HepG2 (cell line): ENCODE results near the gene CTNNA3. TPM values are rescaled to one million over a fixed set of nuclear protein-coding genes. Genes with fewer than 3 reads are reported as not detected.

Experiments
- ATAC-seq: fragments of 200-7000 bp; cut with Tn5 transposase; 3 replicates; pipeline ENCODE4 v1.9.1; 2020; ENCODE audit warnings: mild to moderate bottlenecking, moderate library complexity
- BruUV-seq: library from RNA; stranded (reverse); fragments of 400-500 nt; replicated peaks from 2 replicates; lab custom pipeline; 2021; lab: Mats Ljungman, UMichigan
- CTCF ChIA-PET: fragments of 300-600 bp; formaldehyde crosslinking; extraction: SDS; loops from one replicate; lab custom pipeline; 2021; ENCODE audit warnings: low total read pairs, inconsistent platforms, low intra/inter-chr PET ratio; lab: Yijun Ruan, JAX
- POLR2A ChIA-PET: fragments of 350-600 bp; sonication (Branson Sonifier 250); formaldehyde crosslinking; loops from one replicate; lab custom pipeline; 2020; ENCODE audit warnings: antibody characterized with exemption, inconsistent platforms; lab: Yijun Ruan, JAX
- DNase-seq: peaks from one replicate; pipeline ENCODE4 v3.0.0-alpha.2; 2015; ENCODE audit warnings: low spot score
- FAIRE-seq: peaks from 3 replicates; lab custom pipeline; 2011; peaks lifted over from hg19 to GRCh38; lab: Jason Lieb, UNC
- H2AFZ ChIP-seq: one replicate; pipeline ENCODE4 v1.6.1; 2011; ENCODE audit warnings: low read length, inconsistent platforms
- H3K27ac ChIP-seq: fragments of 300-600 bp; 3 replicates; pipeline ENCODE4 v1.8.0; 2011; ENCODE audit warnings: mixed run types, mild to moderate bottlenecking, mixed read lengths, low read length, inconsistent platforms; ENCODE audit not compliant: insufficient read depth; ENCODE audit errors: extremely low read length
- H3K27me3 ChIP-seq, 2 experiments: fragments of 200-600 bp in 1 of 2; 2 replicates in 1 of 2; 3 replicates in 1 of 2; pipeline versions ENCODE4 v1.6.0 to v1.8.0; 2011; ENCODE audit warnings: low read length in 2 of 2, mild to moderate bottlenecking in 2 of 2, moderate library complexity in 2 of 2, inconsistent platforms in 1 of 2; ENCODE audit not compliant: insufficient read depth in 2 of 2, control insufficient read depth in 1 of 2
- H3K36me3 ChIP-seq, 2 experiments: fragments of 200-600 bp in 1 of 2; replicated peaks in 1 of 2; 2 replicates in 1 of 2; 3 replicates in 1 of 2; pipeline versions ENCODE4 v1.5.1 to v1.8.0; 2011; ENCODE audit warnings: low read length in 2 of 2, inconsistent platforms in 1 of 2; ENCODE audit not compliant: insufficient read depth in 2 of 2, control insufficient read depth in 1 of 2
- H3K4me1 ChIP-seq: 2 replicates; pipeline ENCODE4 v1.5.1; 2012; ENCODE audit warnings: low read length, inconsistent platforms; ENCODE audit not compliant: insufficient read depth
- H3K4me2 ChIP-seq: 2 replicates; pipeline ENCODE4 v1.6.0; 2011; ENCODE audit warnings: low read depth, low read length, inconsistent platforms
- H3K4me3 ChIP-seq, 3 experiments: fragments of 200-600 bp in 1 of 3; sonication (generic), shearing (Covaris generic) in 1 of 3; replicated peaks in 1 of 3; 2 replicates each; pipeline ENCODE4 v1.5.1; 2011 to 2016; ENCODE audit warnings: low read length in 3 of 3, inconsistent platforms in 2 of 3, low read depth in 2 of 3, mild to moderate bottlenecking in 2 of 3, control low read depth in 1 of 3, mixed read lengths in 1 of 3; ENCODE audit not compliant: insufficient read depth in 1 of 3
- H3K79me2 ChIP-seq: one replicate; pipeline ENCODE4 v1.6.1; 2011; ENCODE audit warnings: low read length, inconsistent platforms; ENCODE audit not compliant: insufficient read depth
- H3K9ac ChIP-seq: 2 replicates; pipeline ENCODE4 v1.6.0; 2011; ENCODE audit warnings: mild to moderate bottlenecking, low read depth, low read length, inconsistent platforms; ENCODE audit not compliant: insufficient read depth
- H3K9me3 ChIP-seq: 2 replicates; pipeline ENCODE4 v1.5.1; 2012; ENCODE audit warnings: mild to moderate bottlenecking, low read length
- H4K20me1 ChIP-seq: 2 replicates; pipeline ENCODE4 v1.6.0; 2011; ENCODE audit warnings: inconsistent platforms, mild to moderate bottlenecking, low read length, moderate library complexity; ENCODE audit not compliant: insufficient read depth
- FIP1L1 ChIP-seq: fragments of 200-400 bp; formaldehyde crosslinking; IDR thresholded peaks from 2 replicates; pipeline ENCODE4 v1.6.1; 2018; ENCODE audit warnings: low read depth, mild to moderate bottlenecking, low read length, moderate library complexity, borderline replicate concordance; ENCODE audit not compliant: insufficient read depth
- FOXA1 ChIP-seq, 2 experiments: fragments of 450-650 bp in 1 of 2; sonication (generic) in 1 of 2; formaldehyde crosslinking in 1 of 2; IDR thresholded peaks; 2 replicates each; pipeline versions ENCODE4 v1.4.0 to v1.6.1; 2016 to 2020; ENCODE audit warnings: missing genetic modification reagents in 1 of 2
- FOXA3 ChIP-seq: IDR thresholded peaks from 2 replicates; pipeline ENCODE4 v1.6.1; 2016; ENCODE audit warnings: missing genetic modification reagents, missing compliant biosample characterization
- ZNF543 ChIP-seq: sonication (generic); formaldehyde crosslinking; IDR thresholded peaks from 2 replicates; pipeline ENCODE4 v1.4.0; 2020; ENCODE audit warnings: mild to moderate bottlenecking, missing genetic modification reagents
- ZNF639 ChIP-seq: conservative IDR thresholded peaks from 2 replicates; pipeline ENCODE4 v1.6.1; 2018; ENCODE audit warnings: missing genetic modification reagents
- ZNF784 ChIP-seq: sonication (generic); formaldehyde crosslinking; IDR thresholded peaks from 2 replicates; pipeline ENCODE4 v1.5.1; 2020; ENCODE audit warnings: missing genetic modification reagents, mild to moderate bottlenecking, borderline replicate concordance
- WGBS: methylation state at CpG from one replicate; pipeline ENCODE4 v1.1.6; 2017; ENCODE audit warnings: low lambda C conversion rate; 5-methylcytosine and 5-hydroxymethylcytosine counted together
- in situ Hi-C: cut with HindIII; loops from 2 replicates; pipeline ENCODE4 v1.10.0; 2017; ENCODE audit warnings: low pct_unique_long_range_greater_than_20kb; ENCODE audit not compliant: extremely low pct_ligation_motif_present
- intact Hi-C: fragments of 100-400 bp; cut with micrococcal nuclease; formaldehyde crosslinking; loops from one replicate; pipeline ENCODE4 v1.10.0; 2022; ENCODE audit not compliant: unreplicated experiment
- polyA plus RNA-seq, 8 experiments: library from polyadenylated mRNA; depleted of rRNA in 3 of 8; stranded (reverse) in 7 of 8; unstranded in 1 of 8; fragments of >200 nt; fragmentation: Illumina TruSeq in 4 of 8; extraction: Trizol in 4 of 8; gene quantifications; 2 replicates each; pipeline versions ENCODE4 v1.2.1 to v1.2.3, GENCODE V29; 2011 to 2016; ENCODE audit warnings: low read depth in 4 of 8, missing spikeins in 1 of 8, mixed read lengths in 1 of 8; ENCODE audit not compliant: insufficient read depth in 1 of 8
- total RNA-seq, 5 experiments: library from RNA; depleted of rRNA; stranded (reverse); fragments of >200 nt; fragmentation: Illumina TruSeq; extraction: Trizol; gene quantifications; 2 replicates each; pipeline ENCODE4 v1.2.3, GENCODE V29; 2016; ENCODE audit warnings: low read depth in 1 of 5

CTNNA3 gene
- total and polyA plus RNA-seq, 2 of the 13 experiments (the other 11 are each of a cell fraction or from before 2014, with no cell fraction given): not detected

- TF ChIP-seq ZNF543 (CRISPR knock-in tag): no peak
These were observed 262.7 kb downstream of the CTNNA3 start (continued) for GRCh38 chr10:67433276-67433675.

GRCh38 chr10:67402620-67403019, 293.4 kb downstream of the CTNNA3 start:
- no peak overlapping the region for H3K27ac ChIP-seq

More at GRCh38 chr10:67402620-67403019, 293.4 kb downstream of the CTNNA3 start:
- Histone ChIP-seq H2AFZ (no peak overlapping the region), H3K36me3 (no peaks in the 10 kb centered on the region), H3K4me1 (no peaks in the 10 kb centered on the region), H3K9ac (no peak overlapping the region), H3K4me2 (no peak overlapping the region), H4K20me1 (no peaks in the 10 kb centered on the region), H3K4me3 (no peak overlapping the region), H3K79me2 (no peaks in the 10 kb centered on the region), H3K27me3 (no peaks in the 10 kb centered on the region), H3K9me3 (peaks cover 6% of the 10 kb centered on the region; the same call in 1 of the 2 replicates)
- TF ChIP-seq FOXA1 (IDR thresholded peaks at IDR 0.05): no peak
- TF ChIP-seq FOXA1 (CRISPR knock-in tag; IDR thresholded peaks at IDR 0.05): no peak
- TF ChIP-seq FOXA3 (CRISPR knock-in tag): no peak
- no peak for TF ChIP-seq ZNF784 (CRISPR knock-in tag)
- TF ChIP-seq ZNF639 (CRISPR knock-in tag): no peak
- TF ChIP-seq FIP1L1: no peak
- ChIA-PET CTCF (no interaction called here), POLR2A (no interaction called here)
- DNase-seq (no peak), ATAC-seq (no peak), FAIRE-seq (no peak)
- in situ Hi-C loops (no loop called here), intact Hi-C loops (no loop called here)
- BruUV-seq: no TSS peak
- WGBS: no CpG with 5 or more reads among the region's 3 CpGs
